Measurements from ENCODE around the gene EPC1. TPM values are rescaled to one million over a fixed set of nuclear protein-coding genes. Genes with fewer than 3 reads are reported as not detected.
"Not testable (repeated sequence)": the region's sequence is repeated elsewhere in the genome, so short reads cannot be mapped to it uniquely, and the experiment has no call there.

Gene EPC1, protein sequence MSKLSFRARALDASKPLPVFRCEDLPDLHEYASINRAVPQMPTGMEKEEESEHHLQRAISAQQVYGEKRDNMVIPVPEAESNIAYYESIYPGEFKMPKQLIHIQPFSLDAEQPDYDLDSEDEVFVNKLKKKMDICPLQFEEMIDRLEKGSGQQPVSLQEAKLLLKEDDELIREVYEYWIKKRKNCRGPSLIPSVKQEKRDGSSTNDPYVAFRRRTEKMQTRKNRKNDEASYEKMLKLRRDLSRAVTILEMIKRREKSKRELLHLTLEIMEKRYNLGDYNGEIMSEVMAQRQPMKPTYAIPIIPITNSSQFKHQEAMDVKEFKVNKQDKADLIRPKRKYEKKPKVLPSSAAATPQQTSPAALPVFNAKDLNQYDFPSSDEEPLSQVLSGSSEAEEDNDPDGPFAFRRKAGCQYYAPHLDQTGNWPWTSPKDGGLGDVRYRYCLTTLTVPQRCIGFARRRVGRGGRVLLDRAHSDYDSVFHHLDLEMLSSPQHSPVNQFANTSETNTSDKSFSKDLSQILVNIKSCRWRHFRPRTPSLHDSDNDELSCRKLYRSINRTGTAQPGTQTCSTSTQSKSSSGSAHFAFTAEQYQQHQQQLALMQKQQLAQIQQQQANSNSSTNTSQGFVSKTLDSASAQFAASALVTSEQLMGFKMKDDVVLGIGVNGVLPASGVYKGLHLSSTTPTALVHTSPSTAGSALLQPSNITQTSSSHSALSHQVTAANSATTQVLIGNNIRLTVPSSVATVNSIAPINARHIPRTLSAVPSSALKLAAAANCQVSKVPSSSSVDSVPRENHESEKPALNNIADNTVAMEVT
- 72.0 TPM for total RNA-seq

GRCh38 chr10:32346551-32347362 lies at the start of gene EPC1:
TSS of gene EPC1 (minus strand) at chr10:32347158. CDS start at chr10:32346915, 243 bp downstream.
- Histone ChIP-seq H3K27me3 (ENCODE audit: control insufficient read depth in 3 of 3, insufficient read depth in 3 of 3, low read length in 3 of 3) (no peaks in the 10 kb centered on the region), H3K9ac (ENCODE audit: low read depth in 1 of 3, low read length in 3 of 3) (peak within 1 kb of the TSS; percentile 100), H3K36me3 (ENCODE audit: control insufficient read depth in 3 of 3, insufficient read depth in 3 of 3, low read length in 3 of 3) (peaks cover 0 to 2% (median 0%) of the 10 kb centered on the region in 3 donors), H3K4me1 (ENCODE audit: control insufficient read depth in 3 of 3, insufficient read depth in 3 of 3, low read length in 3 of 3) (peaks cover 25 to 51% (median 39%) of the 10 kb centered on the region in 3 donors), H3K9me3 (ENCODE audit: control insufficient read depth in 3 of 3, low read length in 3 of 3) (no peaks in the 10 kb centered on the region), H3K27ac (ENCODE audit: low read depth, low read length) (peak within 1 kb of the TSS; percentile 100), H3K4me3 (ENCODE audit: low read length in 3 of 3) (peak within 1 kb of the TSS; percentile 96)

GRCh38 chr10:32393911-32394310 lies 47.0 kb upstream of the EPC1 start:
- Histone ChIP-seq H3K36me3 (ENCODE audit: control insufficient read depth in 3 of 3, insufficient read depth in 3 of 3, low read length in 3 of 3) (no peaks in the 10 kb centered on the region), H3K9me3 (ENCODE audit: control insufficient read depth in 3 of 3, low read length in 3 of 3) (no peaks in the 10 kb centered on the region), H3K27ac (ENCODE audit: low read depth, low read length) (no peak overlapping the region), H3K4me1 (ENCODE audit: control insufficient read depth in 3 of 3, insufficient read depth in 3 of 3, low read length in 3 of 3) (peaks cover 0 to 3% (median 0%) of the 10 kb centered on the region in 3 donors), H3K27me3 (ENCODE audit: control insufficient read depth in 3 of 3, insufficient read depth in 3 of 3, low read length in 3 of 3) (no peaks in the 10 kb centered on the region), H3K4me3 (ENCODE audit: low read length in 3 of 3) (no peak overlapping the region), H3K9ac (ENCODE audit: low read depth in 1 of 3, low read length in 3 of 3) (no peak overlapping the region)

- not testable (repeated sequence) for H3K4me3 ChIP-seq (ENCODE audit: low read length in 3 of 3); H3K9me3 ChIP-seq (ENCODE audit: control insufficient read depth in 3 of 3, low read length in 3 of 3); H3K27ac ChIP-seq (ENCODE audit: low read depth, low read length); H3K9ac ChIP-seq (ENCODE audit: low read depth in 1 of 3, low read length in 3 of 3); H3K27me3 ChIP-seq (ENCODE audit: control insufficient read depth in 3 of 3, insufficient read depth in 3 of 3, low read length in 3 of 3); H3K36me3 ChIP-seq (ENCODE audit: control insufficient read depth in 3 of 3, insufficient read depth in 3 of 3, low read length in 3 of 3)
- H3K4me1 ChIP-seq (ENCODE audit: control insufficient read depth in 3 of 3, insufficient read depth in 3 of 3, low read length in 3 of 3): peaks cover 0 to 11% (median 0%) of the 10 kb centered on the region in 3 donors
Measured at GRCh38 chr10:32392284-32392683, 45.3 kb upstream of the EPC1 start.

GRCh38 chr10:32390193-32390592 lies 43.2 kb upstream of the EPC1 start:
- peaks cover 0 to 15% (median 2%) of the 10 kb centered on the region in 3 donors for H3K4me1 ChIP-seq (ENCODE audit: control insufficient read depth in 3 of 3, insufficient read depth in 3 of 3, low read length in 3 of 3)
- no peaks in the 10 kb centered on the region for H3K27me3 ChIP-seq (ENCODE audit: control insufficient read depth in 3 of 3, insufficient read depth in 3 of 3, low read length in 3 of 3)
- no peak overlapping the region for H3K9ac ChIP-seq (ENCODE audit: low read depth in 1 of 3, low read length in 3 of 3)
- no peaks in the 10 kb centered on the region for H3K9me3 ChIP-seq (ENCODE audit: control insufficient read depth in 3 of 3, low read length in 3 of 3)
- H3K27ac ChIP-seq (ENCODE audit: low read depth, low read length): peak overlapping the region; percentile 49
- H3K36me3 ChIP-seq (ENCODE audit: control insufficient read depth in 3 of 3, insufficient read depth in 3 of 3, low read length in 3 of 3): no peaks in the 10 kb centered on the region
- H3K4me3 ChIP-seq (ENCODE audit: low read length in 3 of 3): no peak overlapping the region

DNA sequence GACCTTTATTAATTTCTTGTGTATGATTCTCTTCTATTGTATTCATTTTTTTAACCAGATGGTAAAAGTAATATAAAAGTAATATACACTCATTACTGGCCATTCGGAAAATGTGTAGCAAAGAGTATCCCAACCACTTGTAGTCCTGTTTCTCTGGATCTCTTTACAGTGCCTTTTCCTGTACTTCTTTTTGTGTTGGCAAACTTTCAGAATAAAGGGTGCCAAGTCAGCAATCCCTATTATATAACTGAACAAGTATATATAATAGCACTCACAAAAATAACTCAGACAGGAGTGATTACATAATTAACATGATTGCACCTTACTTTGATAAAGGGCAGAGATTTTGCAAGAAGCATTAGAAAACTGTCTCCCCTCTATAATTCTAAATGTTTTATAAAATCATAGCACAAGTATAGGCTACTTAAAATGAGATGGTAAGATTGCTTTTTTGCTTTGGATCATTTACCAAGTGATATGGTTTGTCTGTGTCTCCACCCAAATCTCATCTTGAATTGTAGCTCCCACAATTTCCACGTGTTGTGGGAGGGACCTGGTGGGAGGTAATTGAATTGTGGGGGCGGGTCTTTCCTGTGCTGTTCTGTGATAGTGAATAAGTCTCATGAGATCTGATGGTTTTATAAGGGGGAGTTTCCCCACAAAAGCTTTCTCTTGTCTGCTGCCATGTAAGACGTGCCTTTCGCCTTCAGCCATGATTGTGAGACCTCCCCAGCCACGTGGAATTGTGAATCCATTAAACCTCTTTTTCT lies 41.5 kb upstream of the EPC1 start:
- Histone ChIP-seq H3K27me3 (ENCODE audit: control insufficient read depth in 3 of 3, insufficient read depth in 3 of 3, low read length in 3 of 3) (no peaks in the 10 kb centered on the region), H3K4me1 (ENCODE audit: control insufficient read depth in 3 of 3, insufficient read depth in 3 of 3, low read length in 3 of 3) (peaks cover 0 to 15% (median 2%) of the 10 kb centered on the region in 3 donors), H3K9me3 (ENCODE audit: control insufficient read depth in 3 of 3, low read length in 3 of 3) (no peaks in the 10 kb centered on the region), H3K4me3 (ENCODE audit: low read length in 3 of 3) (no peak overlapping the region), H3K36me3 (ENCODE audit: control insufficient read depth in 3 of 3, insufficient read depth in 3 of 3, low read length in 3 of 3) (no peaks in the 10 kb centered on the region), H3K9ac (ENCODE audit: low read depth in 1 of 3, low read length in 3 of 3) (no peak overlapping the region), H3K27ac (ENCODE audit: low read depth, low read length) (peak overlapping the region; percentile 49)

DNA sequence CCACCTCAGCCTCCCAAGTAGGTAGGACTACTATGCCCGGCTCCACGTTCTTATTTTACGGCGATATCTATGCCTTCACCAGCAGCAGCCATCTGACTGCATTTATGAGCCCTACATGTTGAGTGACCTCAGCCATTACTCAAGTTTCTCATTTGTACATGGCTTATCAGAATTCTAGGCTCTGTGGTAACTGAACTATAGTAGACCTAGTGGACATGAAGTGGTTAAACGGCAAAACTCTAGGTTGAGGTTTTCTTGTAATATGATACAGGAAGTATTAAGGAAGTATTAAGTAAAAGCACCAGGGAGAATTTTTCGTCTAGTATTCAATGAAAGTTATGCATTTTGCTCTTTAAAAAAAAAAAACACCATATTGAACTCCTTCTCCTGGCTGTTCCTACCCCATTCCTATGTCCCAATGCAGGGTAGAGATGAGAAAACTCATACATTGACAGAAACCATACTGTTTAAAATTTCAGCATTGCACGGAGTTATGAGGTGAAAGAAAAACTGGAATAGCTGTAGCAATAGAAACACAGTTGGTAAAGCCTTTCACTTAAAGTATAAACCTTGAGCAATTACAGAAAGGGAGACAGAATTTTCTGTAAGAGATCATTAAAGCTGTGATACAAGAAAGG lies 39.8 kb upstream of the EPC1 start:
- Histone ChIP-seq H3K9me3 (ENCODE audit: control insufficient read depth in 3 of 3, low read length in 3 of 3) (no peaks in the 10 kb centered on the region), H3K4me3 (ENCODE audit: low read length in 3 of 3) (no peak overlapping the region), H3K4me1 (ENCODE audit: control insufficient read depth in 3 of 3, insufficient read depth in 3 of 3, low read length in 3 of 3) (peaks cover 0 to 15% (median 2%) of the 10 kb centered on the region in 3 donors), H3K36me3 (ENCODE audit: control insufficient read depth in 3 of 3, insufficient read depth in 3 of 3, low read length in 3 of 3) (no peaks in the 10 kb centered on the region), H3K9ac (ENCODE audit: low read depth in 1 of 3, low read length in 3 of 3) (peak overlapping the region in 2 of 3 donors; percentile 9 to 17), H3K27ac (ENCODE audit: low read depth, low read length) (no peak overlapping the region), H3K27me3 (ENCODE audit: control insufficient read depth in 3 of 3, insufficient read depth in 3 of 3, low read length in 3 of 3) (no peaks in the 10 kb centered on the region)

DNA sequence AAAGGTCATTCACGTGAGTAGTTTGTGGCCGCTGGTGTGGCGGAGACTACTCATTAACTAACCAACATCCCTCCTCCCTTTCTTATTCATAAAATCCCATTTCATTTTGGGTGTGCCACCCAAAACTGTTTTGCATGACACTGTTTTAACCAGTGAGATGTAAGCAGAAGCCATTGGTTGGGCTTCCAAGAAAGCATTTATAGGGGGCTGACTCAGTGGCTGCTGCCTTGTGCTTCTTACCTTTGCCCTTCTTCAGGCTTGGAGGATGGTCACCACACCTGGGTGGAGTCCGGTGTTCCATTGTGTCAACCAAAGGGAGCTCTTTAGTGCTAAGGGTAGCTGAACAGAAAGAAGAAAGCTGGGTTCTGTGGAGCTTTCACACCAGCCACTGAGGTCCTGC lies 37.2 kb upstream of the EPC1 start:
- Histone ChIP-seq H3K27me3 (ENCODE audit: control insufficient read depth in 3 of 3, insufficient read depth in 3 of 3, low read length in 3 of 3) (no peaks in the 10 kb centered on the region), H3K4me3 (ENCODE audit: low read length in 3 of 3) (no peak overlapping the region), H3K9me3 (ENCODE audit: control insufficient read depth in 3 of 3, low read length in 3 of 3) (no peaks in the 10 kb centered on the region), H3K4me1 (ENCODE audit: control insufficient read depth in 3 of 3, insufficient read depth in 3 of 3, low read length in 3 of 3) (peaks cover 9 to 21% (median 11%) of the 10 kb centered on the region in 3 donors), H3K9ac (ENCODE audit: low read depth in 1 of 3, low read length in 3 of 3) (no peak overlapping the region), H3K27ac (ENCODE audit: low read depth, low read length) (no peak overlapping the region), H3K36me3 (ENCODE audit: control insufficient read depth in 3 of 3, insufficient read depth in 3 of 3, low read length in 3 of 3) (no peaks in the 10 kb centered on the region)

- H3K36me3 ChIP-seq (ENCODE audit: control insufficient read depth in 3 of 3, insufficient read depth in 3 of 3, low read length in 3 of 3): no peaks in the 10 kb centered on the region
- no peaks in the 10 kb centered on the region for H3K27me3 ChIP-seq (ENCODE audit: control insufficient read depth in 3 of 3, insufficient read depth in 3 of 3, low read length in 3 of 3)
- peaks cover 8 to 13% (median 13%) of the 10 kb centered on the region in 3 donors for H3K4me1 ChIP-seq (ENCODE audit: control insufficient read depth in 3 of 3, insufficient read depth in 3 of 3, low read length in 3 of 3)
- H3K9me3 ChIP-seq (ENCODE audit: control insufficient read depth in 3 of 3, low read length in 3 of 3): no peaks in the 10 kb centered on the region
- H3K9ac ChIP-seq (ENCODE audit: low read depth in 1 of 3, low read length in 3 of 3): no peak overlapping the region
- no peak overlapping the region for H3K4me3 ChIP-seq (ENCODE audit: low read length in 3 of 3)
- peak overlapping the region; percentile 85 for H3K27ac ChIP-seq (ENCODE audit: low read depth, low read length)
Measured at GRCh38 chr10:32381165-32381564, 34.2 kb upstream of the EPC1 start.
